Measurements from ENCODE around the gene FMN2. TPM values are rescaled to one million over a fixed set of nuclear protein-coding genes. Genes with fewer than 3 reads are reported as not detected.

FMN2 gene
- total RNA-seq, 1 experiment from 2014 or later: 4.6 TPM

- POLR2A ChIA-PET (ENCODE audit: unreplicated experiment): no interaction called here
- no peaks in the 10 kb centered on the region for H3K27me3 ChIP-seq (ENCODE audit: low read length)
- no peak overlapping the region for H3K27ac ChIP-seq (ENCODE audit: low read length)
- H3K79me2 ChIP-seq (ENCODE audit: low read length): no peaks in the 10 kb centered on the region
- no peak overlapping the region for H3K4me3 ChIP-seq (ENCODE audit: low read length)
- peaks cover 1% of the 10 kb centered on the region; the same call in 1 of the 2 replicates for H3K4me1 ChIP-seq (ENCODE audit: insufficient read depth, low read length)
- DNase-seq: no peak
- no peak overlapping the region for H3K4me2 ChIP-seq (ENCODE audit: low read length)
- CTCF ChIA-PET: interaction anchor here (0.6 kb wide), 1 partner anchor 131 kb away, joined by 6 read pairs; no protein-coding TSS in a partner anchor
- intact Hi-C loops (cut with micrococcal nuclease): no loop called here
- no peak overlapping the region for H2AFZ ChIP-seq (ENCODE audit: low read length)
- H3K9me3 ChIP-seq (ENCODE audit: low read length): no peaks in the 10 kb centered on the region
- TF ChIP-seq EZH2 (IDR thresholded peaks at IDR 0.05; ENCODE audit: low read length, unreplicated experiment) (no peak), CTCF (conservative IDR thresholded peaks at IDR 0.05; ENCODE audit: low read depth, low read length) (no peak), EZH2phosphoT487 (IDR thresholded peaks at IDR 0.05; ENCODE audit: borderline replicate concordance, low read length) (no peak)
- no peaks in the 10 kb centered on the region for H3K36me3 ChIP-seq (ENCODE audit: low read depth, low read length)
- no TSS peak for BruUV-seq (replicated peaks)
- no peak for ATAC-seq
- H3K9ac ChIP-seq (ENCODE audit: low read length): no peak overlapping the region
- H4K20me1 ChIP-seq (ENCODE audit: low read length): no peaks in the 10 kb centered on the region
- no peaks in the 10 kb centered on the region for H3K9me2 ChIP-seq (replicated peaks; ENCODE audit: low read length)
- no peaks in the 10 kb centered on the region for H3F3A ChIP-seq (ENCODE audit: low read length, unreplicated experiment)
Observed at GRCh38 chr1:240304466-240304865, 212.8 kb downstream of the FMN2 start.

GRCh38 chr1:240306673-240307072 lies 215.0 kb downstream of the FMN2 start:
- H3K9me3 ChIP-seq (ENCODE audit: low read length): no peaks in the 10 kb centered on the region
- CTCF ChIA-PET: no interaction called here
- H3K4me3 ChIP-seq (ENCODE audit: low read length): no peak overlapping the region
- H3K27ac ChIP-seq (ENCODE audit: low read length): no peak overlapping the region
- no TSS peak for BruUV-seq (replicated peaks)
- H3F3A ChIP-seq (ENCODE audit: low read length, unreplicated experiment): no peaks in the 10 kb centered on the region
- peaks cover 22% of the 10 kb centered on the region for H3K4me1 ChIP-seq (ENCODE audit: insufficient read depth, low read length)
- no peak overlapping the region for H3K4me2 ChIP-seq (ENCODE audit: low read length)
- DNase-seq (no peak), ATAC-seq (no peak)
- H3K36me3 ChIP-seq (ENCODE audit: low read depth, low read length): no peaks in the 10 kb centered on the region
- POLR2A ChIA-PET (ENCODE audit: unreplicated experiment): no interaction called here
- intact Hi-C loops (cut with micrococcal nuclease): no loop called here
- no peaks in the 10 kb centered on the region for H4K20me1 ChIP-seq (ENCODE audit: low read length)
- H3K9me2 ChIP-seq (replicated peaks; ENCODE audit: low read length): no peaks in the 10 kb centered on the region
- H2AFZ ChIP-seq (ENCODE audit: low read length): no peak overlapping the region
- H3K27me3 ChIP-seq (ENCODE audit: low read length): no peaks in the 10 kb centered on the region
- no peaks in the 10 kb centered on the region for H3K79me2 ChIP-seq (ENCODE audit: low read length)
- no peak overlapping the region for H3K9ac ChIP-seq (ENCODE audit: low read length)
- TF ChIP-seq CTCF (conservative IDR thresholded peaks at IDR 0.05; ENCODE audit: low read depth, low read length) (no peak), EZH2phosphoT487 (IDR thresholded peaks at IDR 0.05; ENCODE audit: borderline replicate concordance, low read length) (no peak), EZH2 (IDR thresholded peaks at IDR 0.05; ENCODE audit: low read length, unreplicated experiment) (no peak)

- no peak overlapping the region for H3K9ac ChIP-seq (ENCODE audit: low read length)
- TF ChIP-seq EZH2phosphoT487 (IDR thresholded peaks at IDR 0.05; ENCODE audit: borderline replicate concordance, low read length) (no peak), CTCF (conservative IDR thresholded peaks at IDR 0.05; ENCODE audit: low read depth, low read length) (no peak), EZH2 (IDR thresholded peaks at IDR 0.05; ENCODE audit: low read length, unreplicated experiment) (no peak)
- no peaks in the 10 kb centered on the region for H3K9me3 ChIP-seq (ENCODE audit: low read length)
- H3K4me3 ChIP-seq (ENCODE audit: low read length): no peak overlapping the region
- H3K4me2 ChIP-seq (ENCODE audit: low read length): no peak overlapping the region
- H3K79me2 ChIP-seq (ENCODE audit: low read length): no peaks in the 10 kb centered on the region
- DNase-seq (no peak), ATAC-seq (no peak)
- no peak overlapping the region for H3K27ac ChIP-seq (ENCODE audit: low read length)
- BruUV-seq (replicated peaks): no TSS peak
- peaks cover 31% of the 10 kb centered on the region for H3K4me1 ChIP-seq (ENCODE audit: insufficient read depth, low read length)
- no peak overlapping the region for H2AFZ ChIP-seq (ENCODE audit: low read length)
- H3K9me2 ChIP-seq (replicated peaks; ENCODE audit: low read length): no peaks in the 10 kb centered on the region
- intact Hi-C loops (cut with micrococcal nuclease): no loop called here
- no peaks in the 10 kb centered on the region for H3F3A ChIP-seq (ENCODE audit: low read length, unreplicated experiment)
- H3K36me3 ChIP-seq (ENCODE audit: low read depth, low read length): no peaks in the 10 kb centered on the region
- ChIA-PET POLR2A (ENCODE audit: unreplicated experiment) (no interaction called here), CTCF (no interaction called here)
- no peaks in the 10 kb centered on the region for H3K27me3 ChIP-seq (ENCODE audit: low read length)
- H4K20me1 ChIP-seq (ENCODE audit: low read length): no peaks in the 10 kb centered on the region
Observed at GRCh38 chr1:240308096-240308495, 216.4 kb downstream of the FMN2 start.

Measured in PC-3 (cell line).